NAMALWA (cell line): ENCODE measurements around the gene GGTLC2.
A peak's percentile ranks its signal among the peaks of the same experiment; 100 is the strongest.
"Not testable (repeated sequence)": the region's sequence is repeated elsewhere in the genome, so short reads cannot be mapped to it uniquely, and the experiment has no call there.

Experiments
- DNase-seq: peaks from one replicate; pipeline ENCODE4 v3.0.0-alpha.2; 2015; ENCODE audit warnings: low spot score

Gene GGTLC2

GRCh38 chr22:22644314-22644713 is at the start of gene GGTLC2:
Gene GGTLC2, plus strand, starts transcription at chr22:22644614. Its CDS starts 1,732 bp downstream, at chr22:22646346.
- DNase-seq: not testable (repeated sequence)

DNA sequence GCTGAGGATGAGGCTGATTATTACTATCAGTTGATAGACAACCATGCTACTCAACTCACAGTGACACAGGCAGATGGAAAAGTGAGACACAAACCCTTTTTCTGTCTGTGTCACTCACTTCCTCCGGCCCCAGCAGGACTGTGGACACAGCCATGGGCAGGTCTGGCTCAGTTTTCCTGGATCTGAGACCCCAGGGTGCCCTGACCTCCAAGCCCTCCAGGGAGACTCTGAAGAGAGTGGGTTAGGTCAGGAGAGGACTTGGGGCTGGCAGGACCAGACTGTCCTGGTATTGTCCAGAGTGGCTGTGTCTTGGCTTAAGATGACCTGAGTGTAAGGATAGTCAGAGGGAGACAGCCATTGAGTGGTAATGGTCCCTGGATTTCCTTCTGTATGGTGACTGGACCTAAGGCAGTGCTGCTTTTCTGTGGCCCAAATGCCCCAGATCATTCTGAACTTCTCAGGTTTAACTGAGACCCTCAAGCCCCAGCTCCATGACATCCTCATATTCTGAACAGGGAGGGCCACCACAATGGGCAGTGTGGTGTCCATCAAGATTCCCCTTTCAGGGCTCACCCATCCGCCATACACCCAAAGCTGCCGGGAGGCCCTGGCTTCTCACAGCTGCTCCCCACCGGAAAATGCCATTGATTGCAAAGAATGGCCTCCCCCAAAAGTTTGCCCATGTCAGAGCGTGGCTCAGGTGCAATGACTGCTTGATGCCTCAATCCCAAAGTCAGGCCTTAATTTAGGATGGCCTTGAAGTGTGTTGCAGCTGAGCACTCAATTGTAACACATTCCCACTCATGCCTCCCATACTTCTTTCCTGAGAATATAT is 49.2 kb upstream of the GGTLC2 start:
- DNase-seq: no peak

- DNase-seq: no peak
These were observed 46.3 kb upstream of the GGTLC2 start for GRCh38 chr22:22598144-22598543.

- no peak for DNase-seq
These were observed 45.2 kb upstream of the GGTLC2 start for GRCh38 chr22:22599248-22599647.

DNA sequence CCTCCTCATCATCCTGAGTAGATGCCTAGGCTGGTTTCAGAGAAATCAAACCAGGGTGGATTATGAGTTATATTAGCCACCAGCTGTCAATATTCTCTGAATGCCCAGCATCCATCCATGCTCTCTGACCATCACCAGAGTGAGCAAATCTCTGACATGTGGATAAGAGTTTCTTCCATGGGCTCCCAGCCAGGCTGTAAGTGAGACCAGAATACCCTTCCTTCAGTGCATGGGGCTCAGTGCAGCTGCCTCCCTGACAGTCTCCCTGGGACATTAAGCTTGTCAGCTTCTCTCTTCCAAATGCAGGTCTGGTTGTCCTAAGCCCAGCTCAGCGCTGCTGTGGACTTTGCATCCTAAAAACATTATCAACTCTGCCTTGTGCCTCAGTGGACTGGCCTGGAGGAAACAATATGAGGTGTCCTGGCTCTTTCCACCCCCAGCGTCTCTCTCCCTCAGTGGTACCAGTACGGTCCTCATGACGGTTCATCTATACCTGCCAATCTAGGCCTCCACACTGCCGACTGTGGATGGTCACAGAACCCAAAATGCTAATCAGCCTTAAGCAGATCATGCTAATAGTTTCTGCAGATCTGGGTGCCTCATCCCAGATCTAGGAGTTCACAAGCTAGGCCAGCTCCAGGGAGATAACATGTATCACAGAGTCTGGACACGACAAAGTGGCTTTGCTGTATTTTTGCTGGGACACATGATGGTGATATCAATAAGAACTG is 43.7 kb upstream of the GGTLC2 start:
- DNase-seq: no peak

- DNase-seq: no peak
These were observed 40.9 kb upstream of the GGTLC2 start for GRCh38 chr22:22603470-22603947.

GRCh38 chr22:22604326-22605073 is 39.9 kb upstream of the GGTLC2 start:
- peak; percentile 9 for DNase-seq

- DNase-seq: peak; percentile 33
These were observed 39.4 kb upstream of the GGTLC2 start for GRCh38 chr22:22605074-22605404.

DNA sequence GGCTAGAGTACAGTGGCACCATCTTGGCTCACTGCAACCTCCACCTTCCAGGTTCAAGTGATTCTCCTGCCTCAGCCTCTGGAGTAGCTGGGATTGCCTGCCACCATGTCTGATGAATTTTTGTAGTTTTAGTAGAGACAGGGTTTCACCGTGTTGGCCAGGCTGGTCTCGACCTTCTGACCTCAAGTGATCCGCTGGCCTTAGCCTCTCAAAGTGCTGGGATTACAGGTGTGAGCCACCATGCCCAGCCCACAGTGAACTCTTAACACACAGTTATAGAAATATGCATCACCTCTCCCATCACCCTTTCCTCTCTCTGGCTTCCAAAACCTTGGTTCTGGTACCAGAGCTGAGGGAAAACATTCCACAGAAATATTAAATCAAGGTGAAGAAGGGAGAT is 36.4 kb upstream of the GGTLC2 start:
- DNase-seq: not testable (repeated sequence)

DNA sequence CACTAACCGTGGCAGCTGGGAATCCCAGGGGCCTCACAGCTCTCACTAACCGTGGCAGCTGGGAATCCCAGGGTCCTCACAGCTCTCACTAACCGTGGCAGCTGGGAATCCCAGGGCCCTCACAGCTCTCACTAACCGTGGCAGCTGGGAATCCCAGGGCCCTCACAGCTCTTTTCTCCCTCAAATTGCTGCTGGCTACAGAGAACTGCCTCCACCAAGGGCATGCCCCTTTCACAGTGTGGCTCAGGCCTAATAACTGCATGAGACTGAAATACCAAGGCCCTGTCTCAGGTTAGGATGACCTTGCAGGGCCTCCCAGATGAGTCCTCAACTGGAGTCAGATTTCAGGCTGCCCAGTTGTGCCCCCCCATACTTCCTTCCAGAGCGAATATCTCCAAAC is 35.1 kb upstream of the GGTLC2 start:
- no peak for DNase-seq

GRCh38 chr22:22612516-22612915 is 31.9 kb upstream of the GGTLC2 start:
- DNase-seq: no peak

DNA sequence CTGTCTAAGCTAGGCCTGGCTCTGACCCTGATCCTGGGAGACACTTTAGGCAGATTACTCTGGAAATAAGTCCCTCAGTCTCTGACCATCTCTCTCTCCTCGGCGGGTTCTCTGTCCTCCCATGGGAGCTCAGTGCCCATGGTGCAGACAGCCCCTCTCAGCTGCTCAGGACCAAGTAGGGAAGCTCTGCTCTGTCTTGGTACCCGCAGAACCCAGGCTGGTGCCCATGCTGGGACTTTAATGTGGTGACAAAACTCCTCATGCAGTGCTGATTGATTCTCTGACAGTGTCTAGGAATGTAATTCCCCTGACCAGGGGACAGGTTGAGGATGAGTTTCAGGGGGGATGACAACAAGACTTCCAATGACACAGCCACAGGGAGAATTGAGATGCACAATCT is 30.3 kb upstream of the GGTLC2 start:
- DNase-seq: no peak

GRCh38 chr22:22616636-22617035 is 27.8 kb upstream of the GGTLC2 start:
- peak; percentile 33 for DNase-seq

DNA sequence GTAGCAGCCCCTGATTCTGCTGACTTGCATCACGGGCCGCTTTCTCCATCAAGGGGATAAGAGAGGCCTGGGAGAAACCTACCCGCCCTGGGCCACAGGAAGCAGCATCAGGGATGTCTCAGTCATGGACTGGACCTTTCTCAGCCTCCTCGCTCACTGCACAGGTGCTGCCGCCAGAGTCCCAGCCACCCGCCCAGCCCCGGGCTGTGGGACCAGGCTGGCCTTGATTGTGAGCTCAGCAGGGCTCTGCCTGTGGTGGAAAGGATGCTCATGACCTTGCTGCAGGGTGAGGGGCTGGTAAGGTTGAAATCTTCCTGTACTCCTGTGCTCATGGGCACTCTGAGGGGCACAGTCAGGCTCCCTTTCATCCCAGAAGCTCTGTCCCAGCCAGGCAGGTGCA is 26.0 kb upstream of the GGTLC2 start:
- DNase-seq: no peak

DNA sequence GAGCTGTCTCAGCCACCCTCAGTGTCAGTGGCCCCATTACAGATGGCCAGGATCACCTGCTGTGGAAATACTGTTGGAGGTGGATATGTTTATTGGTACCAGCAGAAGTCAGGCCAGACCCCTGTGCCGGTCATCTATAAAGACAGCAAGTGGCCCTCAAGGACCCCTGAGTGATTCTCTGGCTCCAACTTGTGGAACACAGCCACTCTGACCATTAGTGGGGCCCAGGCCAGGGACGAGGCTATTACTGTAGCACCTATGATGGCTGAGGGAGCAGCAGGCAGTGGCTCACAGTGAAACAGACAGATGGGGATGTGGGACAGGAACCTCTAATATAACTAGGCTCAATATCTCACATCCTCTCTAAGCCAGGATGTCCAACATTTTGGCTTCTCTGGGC is 25.5 kb upstream of the GGTLC2 start:
- no peak for DNase-seq

DNA sequence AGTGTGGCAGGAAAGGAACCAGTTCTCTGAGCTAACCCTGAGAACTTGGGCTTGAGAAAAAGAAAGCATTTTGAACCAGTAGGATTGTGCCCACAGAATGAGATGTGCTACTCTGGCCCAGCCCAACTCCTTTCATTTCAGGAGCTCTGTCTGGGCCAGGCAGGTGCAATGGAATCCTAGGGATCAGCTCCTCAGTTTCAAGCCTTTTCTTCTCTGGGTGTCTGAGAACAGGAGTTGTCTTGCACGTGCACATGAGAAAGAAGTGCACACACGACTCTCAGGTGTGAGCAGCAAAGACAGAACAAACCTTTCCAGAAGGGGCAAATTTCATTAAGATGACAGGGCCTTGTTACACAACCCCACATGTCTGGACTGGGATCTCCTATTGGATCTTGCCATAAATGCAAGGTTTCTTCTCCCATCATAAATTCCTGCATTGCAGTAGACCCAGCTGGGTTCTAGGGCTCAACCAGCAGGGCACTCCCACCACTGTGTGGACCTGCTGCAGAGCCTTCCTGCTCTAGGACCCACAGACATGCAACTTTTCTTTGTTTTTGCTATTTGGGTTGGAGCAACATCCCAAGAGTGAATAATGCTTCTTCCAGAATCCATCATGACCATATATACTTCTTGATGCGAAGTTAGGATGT is 24.5 kb upstream of the GGTLC2 start:
- DNase-seq: no peak

DNA sequence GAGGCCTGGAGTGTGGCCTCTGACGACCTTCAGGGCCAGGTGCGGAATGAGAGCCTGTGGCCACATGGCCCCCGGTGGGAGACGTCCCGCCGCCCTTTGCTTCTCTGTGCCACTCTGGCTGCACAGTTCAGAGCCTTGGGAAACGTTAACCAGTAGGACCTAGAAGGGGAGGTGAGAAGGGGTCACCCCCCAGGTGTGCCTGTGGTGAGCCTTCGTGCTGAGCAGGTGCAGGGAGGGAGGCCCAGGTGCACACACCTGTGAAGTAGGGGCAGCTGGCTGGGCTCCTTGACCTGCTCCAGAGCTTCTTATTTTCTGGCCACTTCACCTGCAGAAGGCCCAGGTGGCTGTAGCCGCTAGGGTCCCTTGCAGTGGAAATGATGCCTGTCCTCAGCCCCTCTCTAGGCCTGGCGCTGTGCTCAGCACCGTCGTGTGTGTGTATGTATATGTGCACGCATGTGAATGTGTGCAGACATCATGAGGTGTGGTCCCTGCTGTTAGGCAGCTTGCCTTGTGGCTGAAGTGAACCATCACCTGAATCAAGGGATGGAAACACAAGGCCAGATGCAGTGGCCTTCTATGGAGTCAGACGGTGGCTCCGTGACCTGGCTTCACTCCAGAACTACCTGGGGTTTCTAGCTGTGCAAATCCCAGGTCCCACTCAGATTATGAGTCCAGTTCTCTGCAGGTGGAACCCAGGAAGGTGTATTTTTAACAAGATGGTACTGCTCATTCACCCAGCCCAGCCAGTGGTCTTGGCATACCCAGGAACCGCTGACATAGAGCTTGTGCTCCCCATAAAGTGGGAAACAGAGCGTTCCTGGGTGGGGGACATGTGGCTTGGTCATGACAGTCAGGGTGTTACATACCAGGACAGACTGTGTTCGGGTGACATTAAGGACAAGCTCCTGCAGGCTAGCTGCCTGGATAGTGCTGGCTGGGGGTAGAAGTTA is 15.6 kb upstream of the GGTLC2 start:
- DNase-seq: not testable (repeated sequence)

GRCh38 chr22:22631223-22631652 is 13.2 kb upstream of the GGTLC2 start:
- DNase-seq: not testable (repeated sequence)

DNA sequence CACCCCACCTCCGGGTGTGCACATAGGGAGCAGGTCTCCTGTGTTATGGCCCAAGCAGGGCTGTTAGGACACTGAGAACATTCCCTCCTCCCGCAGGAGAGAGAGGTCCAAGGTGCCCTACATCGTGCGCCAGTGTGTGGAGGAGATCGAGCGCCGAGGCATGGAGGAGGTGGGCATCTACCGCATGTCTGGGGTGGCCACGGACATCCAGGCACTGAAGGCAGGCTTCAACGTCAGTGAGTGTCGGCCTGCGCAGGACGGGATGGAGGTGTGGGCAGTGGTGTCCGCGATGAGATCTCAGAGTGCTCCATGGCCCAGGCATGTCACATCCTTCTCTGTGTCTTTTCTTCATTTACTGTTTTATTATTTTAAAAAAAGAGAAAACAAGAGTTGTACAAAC is 12.2 kb upstream of the GGTLC2 start:
- not testable (repeated sequence) for DNase-seq

DNA sequence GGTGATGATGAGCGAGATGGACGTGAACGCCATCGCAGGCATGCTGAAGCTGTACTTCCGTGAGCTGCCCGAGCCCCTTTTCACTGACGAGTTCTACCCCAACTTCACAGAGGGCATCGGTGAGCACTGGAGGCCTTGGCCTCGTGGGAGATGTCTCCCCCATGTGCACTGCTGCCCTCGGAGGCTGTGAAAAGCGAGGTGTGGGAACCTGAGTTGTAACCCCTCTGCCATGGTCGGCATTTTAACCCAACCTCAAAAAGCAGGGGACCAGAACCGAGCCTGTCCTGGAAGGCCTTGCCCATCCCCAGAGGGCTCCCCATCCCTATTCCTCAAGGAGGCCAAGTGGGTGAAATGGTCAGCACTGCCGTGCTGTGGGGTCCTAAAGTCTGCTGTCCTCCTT is 10.9 kb upstream of the GGTLC2 start:
- not testable (repeated sequence) for DNase-seq

- not testable (repeated sequence) for DNase-seq
These were observed 8.2 kb upstream of the GGTLC2 start for GRCh38 chr22:22636260-22636659.
